ENCODE results near the gene KLHL29.

The KLHL29 gene

DNA sequence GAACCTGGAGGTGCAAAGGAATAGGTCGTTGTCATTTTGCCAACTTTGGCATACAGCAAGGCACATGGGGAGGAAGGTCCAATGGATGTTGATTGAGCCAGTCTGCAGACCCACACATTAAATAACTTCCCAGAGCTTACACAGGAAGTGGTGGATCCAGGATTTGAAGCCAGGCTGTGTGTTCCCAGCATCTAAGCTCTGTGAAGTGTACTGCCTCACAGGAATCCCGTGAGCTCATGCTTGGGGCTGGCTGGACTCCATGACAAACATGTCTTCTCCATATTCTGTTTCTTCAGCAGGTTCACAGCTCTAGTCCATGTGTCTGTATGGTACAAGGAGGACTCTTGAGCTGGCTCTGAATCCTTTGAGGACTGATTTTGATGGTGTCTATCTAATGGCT lies 63.9 kb downstream of the KLHL29 start:
- TF ChIP-seq, protein P1, sequence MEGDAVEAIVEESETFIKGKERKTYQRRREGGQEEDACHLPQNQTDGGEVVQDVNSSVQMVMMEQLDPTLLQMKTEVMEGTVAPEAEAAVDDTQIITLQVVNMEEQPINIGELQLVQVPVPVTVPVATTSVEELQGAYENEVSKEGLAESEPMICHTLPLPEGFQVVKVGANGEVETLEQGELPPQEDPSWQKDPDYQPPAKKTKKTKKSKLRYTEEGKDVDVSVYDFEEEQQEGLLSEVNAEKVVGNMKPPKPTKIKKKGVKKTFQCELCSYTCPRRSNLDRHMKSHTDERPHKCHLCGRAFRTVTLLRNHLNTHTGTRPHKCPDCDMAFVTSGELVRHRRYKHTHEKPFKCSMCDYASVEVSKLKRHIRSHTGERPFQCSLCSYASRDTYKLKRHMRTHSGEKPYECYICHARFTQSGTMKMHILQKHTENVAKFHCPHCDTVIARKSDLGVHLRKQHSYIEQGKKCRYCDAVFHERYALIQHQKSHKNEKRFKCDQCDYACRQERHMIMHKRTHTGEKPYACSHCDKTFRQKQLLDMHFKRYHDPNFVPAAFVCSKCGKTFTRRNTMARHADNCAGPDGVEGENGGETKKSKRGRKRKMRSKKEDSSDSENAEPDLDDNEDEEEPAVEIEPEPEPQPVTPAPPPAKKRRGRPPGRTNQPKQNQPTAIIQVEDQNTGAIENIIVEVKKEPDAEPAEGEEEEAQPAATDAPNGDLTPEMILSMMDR (IDR thresholded peaks at IDR 0.05) = no peak

- TF ChIP-seq, protein P1 (IDR thresholded peaks at IDR 0.05) = no peak
These were observed 64.4 kb downstream of the KLHL29 start for GRCh38 chr2:23449413-23449812.

DNA sequence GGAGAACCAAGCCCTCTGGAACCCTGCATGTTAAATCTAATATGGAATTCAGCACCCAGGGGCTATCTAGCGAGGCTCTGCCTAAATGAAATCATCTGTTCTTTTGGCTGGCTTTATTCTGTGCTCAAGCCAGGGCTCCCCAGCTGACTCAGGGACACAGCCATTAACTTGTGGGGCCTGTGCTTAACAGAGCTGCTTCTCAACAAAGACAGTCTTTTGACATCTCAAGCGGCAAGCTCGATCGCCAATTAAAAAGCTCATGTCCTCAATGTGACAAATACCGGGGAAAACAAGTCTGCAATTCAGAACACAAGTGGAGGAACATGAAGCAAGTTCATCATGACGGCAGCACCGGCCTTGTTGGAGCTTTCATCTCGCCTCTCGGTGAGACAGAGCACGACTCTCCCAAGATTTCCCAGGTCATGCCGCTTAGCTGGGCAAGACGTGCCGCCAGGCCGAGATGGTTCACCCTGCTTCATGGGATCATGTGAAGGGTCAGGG lies 64.9 kb downstream of the KLHL29 start:
- TF ChIP-seq, protein P1 (IDR thresholded peaks at IDR 0.05) = no peak

DNA sequence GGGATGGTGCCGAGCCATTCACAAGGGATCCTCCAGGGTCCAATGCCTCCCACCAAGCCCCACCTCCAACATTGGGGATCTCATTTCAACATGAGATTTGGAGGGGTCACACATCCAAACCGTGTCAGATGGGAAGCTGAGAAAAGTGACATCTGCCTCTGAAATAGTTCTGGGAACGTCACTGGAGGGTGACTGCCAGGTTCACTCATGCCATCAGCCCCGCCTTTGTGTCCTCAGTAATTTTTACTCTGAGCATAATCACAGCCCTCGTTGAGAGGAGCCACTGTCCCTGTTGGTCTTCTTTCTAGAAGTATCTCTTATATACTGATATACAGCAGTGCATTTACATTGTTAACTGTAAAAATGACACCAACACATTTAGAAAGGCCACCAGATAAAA lies 67.4 kb downstream of the KLHL29 start:
- TF ChIP-seq, protein P1 (IDR thresholded peaks at IDR 0.05) = no peak

GRCh38 chr2:23452853-23453420 lies 68.0 kb downstream of the KLHL29 start:
- TF ChIP-seq, protein P1 (IDR thresholded peaks at IDR 0.05) = no peak

- TF ChIP-seq, protein P1 (IDR thresholded peaks at IDR 0.05) = no peak
These were observed 68.5 kb downstream of the KLHL29 start for GRCh38 chr2:23453432-23453831.

DNA sequence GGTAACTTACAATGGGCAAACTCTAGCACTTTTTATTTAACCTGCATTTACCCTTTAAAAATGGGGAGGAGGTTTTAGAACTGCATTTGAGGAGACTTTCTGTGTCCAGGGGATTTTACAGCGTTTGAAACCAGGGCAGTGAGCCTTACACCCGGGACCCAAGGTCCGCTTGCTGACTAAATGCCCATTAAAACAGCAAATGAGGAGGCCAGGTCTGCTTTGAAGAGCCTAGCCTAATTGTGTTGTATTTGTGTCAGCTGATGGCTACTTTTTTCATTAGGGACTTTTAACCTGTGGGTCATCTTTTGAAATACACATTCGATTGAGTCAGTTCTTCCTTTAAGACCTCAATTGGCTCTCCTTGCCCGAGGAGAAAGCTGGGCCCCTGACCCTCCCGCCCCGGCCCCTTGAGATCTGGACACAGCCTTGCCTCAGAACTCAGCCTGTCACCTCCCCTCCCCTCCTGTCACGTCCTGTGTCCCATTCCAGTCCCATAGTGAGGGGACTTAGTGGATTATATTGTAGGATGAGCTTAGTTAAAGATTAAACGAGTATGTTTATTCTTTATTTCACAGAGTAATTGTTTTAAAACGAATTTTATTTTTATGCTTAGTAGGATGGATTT lies 69.0 kb downstream of the KLHL29 start:
- TF ChIP-seq, protein P1 (IDR thresholded peaks at IDR 0.05) = no peak

Data from LNCAP (cell line).